GM12878 (cell line): ENCODE measurements around the gene ACTR2. TPM values are rescaled to one million over a fixed set of nuclear protein-coding genes. Genes with fewer than 3 reads are reported as not detected.

Experiments used
- ATAC-seq: fragments of 200-7000 bp; cut with Tn5 transposase; 3 replicates; pipeline ENCODE4 v1.9.1; 2020; ENCODE audit warnings: mild to moderate bottlenecking, moderate library complexity
- BruUV-seq: library from RNA; stranded (reverse); fragments of 400-500 nt; replicated peaks from 2 replicates; lab custom pipeline; 2021; lab: Mats Ljungman, UMichigan
- CTCF ChIA-PET: fragments of 300-600 bp; sonication (Branson Sonifier 250); formaldehyde crosslinking; extraction: SDS; loops from one replicate; lab custom pipeline; 2021; ENCODE audit warnings: inconsistent platforms; lab: Yijun Ruan, JAX
- POLR2A ChIA-PET: fragments of 350-600 bp; formaldehyde crosslinking; extraction: SDS; loops from one replicate; lab custom pipeline; 2021; ENCODE audit warnings: inconsistent platforms; lab: Charles Lee
- RAD21 ChIA-PET: fragments of 300-600 bp; sonication (Branson Sonifier 250); formaldehyde crosslinking; loops from one replicate; lab custom pipeline; 2023; ENCODE audit warnings: antibody characterized with exemption; ENCODE audit not compliant: unreplicated experiment; lab: Charles Lee
- SMC1A ChIA-PET: fragments of 300-600 bp; sonication (Branson Sonifier 250); formaldehyde crosslinking; loops from one replicate; lab custom pipeline; 2023; ENCODE audit not compliant: unreplicated experiment, uncharacterized antibody; lab: Charles Lee
- DNase-seq: peaks from one replicate; pipeline ENCODE4 v3.0.0-alpha.2; 2011; ENCODE audit warnings: low read depth, low spot score
- FAIRE-seq: peaks from 3 replicates; lab custom pipeline; 2011; peaks lifted over from hg19 to GRCh38; lab: Jason Lieb, UNC
- H2AFZ ChIP-seq: 2 replicates; pipeline ENCODE4 v1.6.0; 2011; ENCODE audit warnings: low read depth, low read length, control low read depth; ENCODE audit not compliant: control insufficient read depth
- H3K27ac ChIP-seq: 2 replicates; pipeline ENCODE4 v1.5.1; 2011; ENCODE audit warnings: control low read depth; ENCODE audit not compliant: control insufficient read depth, insufficient read depth
- H3K27me3 ChIP-seq, 2 experiments: replicated peaks in 1 of 2; 2 replicates each; pipeline versions ENCODE4 v1.6.0 to v1.6.1; 2011; ENCODE audit warnings: low read length in 1 of 2; ENCODE audit not compliant: control insufficient read depth in 2 of 2, insufficient read depth in 2 of 2
- H3K36me3 ChIP-seq, 2 experiments: 2 replicates each; pipeline ENCODE4 v1.5.1; 2011; ENCODE audit warnings: low read length in 1 of 2; ENCODE audit not compliant: control insufficient read depth in 2 of 2, insufficient read depth in 2 of 2
- H3K4me1 ChIP-seq: 2 replicates; pipeline ENCODE4 v1.6.1; 2011; ENCODE audit warnings: mild to moderate bottlenecking, low read length, moderate library complexity, mixed read lengths; ENCODE audit not compliant: control insufficient read depth, insufficient read depth
- H3K4me2 ChIP-seq: 2 replicates; pipeline ENCODE4 v1.6.0; 2011; ENCODE audit warnings: control low read depth; ENCODE audit not compliant: control insufficient read depth, insufficient read depth
- H3K4me3 ChIP-seq: fragments of 200-600 bp; sonication (generic); 2 replicates; pipeline ENCODE4 v1.5.1; 2016
- H3K79me2 ChIP-seq: 2 replicates; pipeline ENCODE4 v1.6.0; 2011; ENCODE audit warnings: low read length; ENCODE audit not compliant: control insufficient read depth, insufficient read depth
- H3K9ac ChIP-seq: 2 replicates; pipeline ENCODE4 v1.8.0; 2011; ENCODE audit warnings: low read length, control low read depth, mixed read lengths; ENCODE audit not compliant: control insufficient read depth, insufficient read depth
- H3K9me3 ChIP-seq: replicated peaks from 3 replicates; pipeline ENCODE4 v1.5.1; 2011; ENCODE audit warnings: mild to moderate bottlenecking, low read length; ENCODE audit not compliant: control insufficient read depth, insufficient read depth
- H4K20me1 ChIP-seq: 2 replicates; pipeline ENCODE4 v1.6.0; 2011; ENCODE audit not compliant: control insufficient read depth, insufficient read depth
- E4F1 ChIP-seq: fragments of 450-650 bp; IDR thresholded peaks from 2 replicates; pipeline ENCODE4 v1.6.1; 2018; ENCODE audit warnings: borderline replicate concordance, mild to moderate bottlenecking; ENCODE audit not compliant: partially characterized antibody
- ELK1 ChIP-seq: IDR thresholded peaks from 2 replicates; pipeline ENCODE4 v1.6.1; 2012; ENCODE audit warnings: low read depth, low read length, improper control_type of control experiment
- WGBS: methylation state at CpG from one replicate; pipeline ENCODE4 v1.1.6; 2016; ENCODE audit warnings: low lambda C conversion rate; ENCODE audit not compliant: insufficient replicate concordance, insufficient coverage; ENCODE audit errors: missing lambda C conversion rate; 5-methylcytosine and 5-hydroxymethylcytosine counted together
- in situ Hi-C: fragments of 300-500 bp; cut with MboI; formaldehyde crosslinking; loops from 9 replicates; pipeline ENCODE4 v1.14.3; 2018; ENCODE audit warnings: mixed read lengths
- intact Hi-C: fragments of 100-400 bp; cut with micrococcal nuclease; formaldehyde crosslinking; loops from one replicate; pipeline ENCODE4 v1.14.2; 2022; ENCODE audit not compliant: unreplicated experiment
- polyA plus RNA-seq, 11 experiments: library from polyadenylated mRNA; depleted of rRNA in 4 of 11; unstranded in 6 of 11; stranded (reverse) in 5 of 11; fragments of >200 nt; fragmentation: Nextera tagmentation in 4 of 11; fragmentation: Illumina TruSeq in 1 of 11; extraction: Ambion mirVana in 4 of 11; extraction: Trizol in 1 of 11; gene quantifications; 1 replicate in 1 of 11; 2 replicates in 10 of 11; pipeline versions ENCODE4 v1.2.1 to v1.2.3, GENCODE V29; 2011 to 2016; ENCODE audit warnings: inconsistent platforms in 2 of 11, missing spikeins in 2 of 11, low read depth in 1 of 11
- total RNA-seq, 4 experiments: library from RNA; depleted of rRNA in 3 of 4; stranded (reverse); fragments of >200 nt in 3 of 4; fragmentation: Illumina TruSeq in 1 of 4; extraction: Trizol in 1 of 4; gene quantifications; 2 replicates each; pipeline versions ENCODE4 v1.2.1 to v1.2.3, GENCODE V29; 2013 to 2021

ACTR2 gene
- total and polyA plus RNA-seq, 10 of the 15 experiments (the other 5 are each of a cell fraction or from before 2014, with no cell fraction given), result 94.2 to 401 (median 195) TPM

GRCh38 chr2:65311049-65311448 is 83.4 kb downstream of the ACTR2 start:
- BruUV-seq, result no TSS peak
- Histone ChIP-seq H3K79me2 (no peaks in the 10 kb centered on the region), H3K4me1 (no peaks in the 10 kb centered on the region), H3K4me3 (no peak overlapping the region), H2AFZ (no peak overlapping the region), H3K9me3 (no peaks in the 10 kb centered on the region), H3K36me3 (peaks cover 0 to 9% of the 10 kb centered on the region in 2 experiments; a peak in 2 of 4 replicates), H3K4me2 (no peak overlapping the region), H3K27ac (no peak overlapping the region), H4K20me1 (0 out of 2 replicates have a peak, but pooled peaks cover 2% of the 10 kb centered on the region), H3K27me3 (no peaks in the 10 kb centered on the region), H3K9ac (no peak overlapping the region)
- in situ Hi-C loops, result no loop called here
- SMC1A ChIA-PET, result interaction anchor here (1.3 to 1.8 kb wide), 2 partner anchors 11 kb away, joined by 3 to 8 read pairs; no protein-coding TSS in a partner anchor
- ATAC-seq, result no peak
- RAD21 ChIA-PET, result interaction anchor here (1.4 kb wide), 1 partner anchor 30 kb away, joined by 3 read pairs; no protein-coding TSS in a partner anchor
- WGBS, result 35% methylated on average over 6 of the region's 6 CpGs
- intact Hi-C loops, result no loop called here
- no peak for DNase-seq
- FAIRE-seq, result no peak
- TF ChIP-seq E4F1 (no peak), ELK1 (no peak)
- CTCF ChIA-PET, result interaction anchor here (0.7 to 1.2 kb wide), 2 partner anchors 14 to 43 kb away, joined by 3 read pairs; no protein-coding TSS in a partner anchor
- POLR2A ChIA-PET, result no interaction called here
